HG02763 (cell line): ENCODE data around the gene IFNL1.
"Not testable (repeated sequence)": the region's sequence is repeated elsewhere in the genome, so short reads cannot be mapped to it uniquely, and the experiment has no call there.

Experiments
- ATAC-seq: cut with Tn5 transposase; IDR thresholded peaks from one replicate; pipeline ENCODE4 v1.9.1; 2021; ENCODE audit warnings: mild to moderate bottlenecking, moderate library complexity; ENCODE audit not compliant: unreplicated experiment

IFNL1 gene

GRCh38 chr19:39307822-39308530 is 11.8 kb downstream of the IFNL1 start:
- no peak for ATAC-seq

GRCh38 chr19:39308531-39309304 is 12.5 kb downstream of the IFNL1 start:
- ATAC-seq, result no peak

- ATAC-seq, result not testable (repeated sequence)
These were observed 13.1 kb downstream of the IFNL1 start for GRCh38 chr19:39309305-39309670.

- no peak for ATAC-seq
These were observed 14.5 kb downstream of the IFNL1 start for GRCh38 chr19:39310558-39311311.

GRCh38 chr19:39314016-39314728 is 18.0 kb downstream of the IFNL1 start:
- ATAC-seq, result no peak

GRCh38 chr19:39315933-39316332 is 19.7 kb downstream of the IFNL1 start:
- no peak for ATAC-seq

GRCh38 chr19:39316627-39317321 is 20.6 kb downstream of the IFNL1 start:
- ATAC-seq, result no peak

GRCh38 chr19:39317476-39317875 is 21.3 kb downstream of the IFNL1 start:
- ATAC-seq, result no peak

GRCh38 chr19:39318071-39318470 is 21.9 kb downstream of the IFNL1 start:
- no peak for ATAC-seq

- no peak for ATAC-seq
These were observed 22.5 kb downstream of the IFNL1 start for GRCh38 chr19:39318690-39319089.

GRCh38 chr19:39319098-39319891 is 23.1 kb downstream of the IFNL1 start:
- no peak for ATAC-seq

- no peak for ATAC-seq
These were observed 23.7 kb downstream of the IFNL1 start for GRCh38 chr19:39319892-39320248.

- ATAC-seq, result no peak
These were observed 25.1 kb downstream of the IFNL1 start for GRCh38 chr19:39321117-39321831.

GRCh38 chr19:39321832-39322176 is 25.6 kb downstream of the IFNL1 start:
- ATAC-seq, result no peak

GRCh38 chr19:39324242-39324842 is 28.1 kb downstream of the IFNL1 start:
- ATAC-seq, result no peak

GRCh38 chr19:39325778-39326665 is 29.8 kb downstream of the IFNL1 start:
- no peak for ATAC-seq

- ATAC-seq, result no peak
These were observed 31.3 kb downstream of the IFNL1 start for GRCh38 chr19:39327363-39328045.
